RWPE2 (cell line): ENCODE results near the gene HK1.
A peak's percentile ranks its signal among the peaks of the same experiment; 100 is the strongest.

Experiments used
- ATAC-seq: fragments of 200-7000 bp; cut with Tn5 transposase; 3 replicates; pipeline ENCODE4 v1.9.1; 2021; ENCODE audit warnings: low read depth
- DNase-seq: peaks from one replicate; pipeline ENCODE4 v3.0.0-alpha.2; 2020; ENCODE audit warnings: low spot score
- H3K27ac ChIP-seq: fragments of 450-650 bp; 2 replicates; pipeline ENCODE4 v1.5.1; 2017; ENCODE audit warnings: mild to moderate bottlenecking; ENCODE audit not compliant: poor library complexity, severe bottlenecking
- H3K27me3 ChIP-seq: fragments of 250-450 bp; sonication (Bioruptor Pico); 2 replicates; pipeline ENCODE4 v1.5.1; 2021; ENCODE audit warnings: mild to moderate bottlenecking, moderate library complexity; ENCODE audit not compliant: insufficient read depth, poor library complexity, severe bottlenecking
- H3K36me3 ChIP-seq: fragments of 250-450 bp; sonication (Bioruptor Pico); 2 replicates; pipeline ENCODE4 v1.5.1; 2020; ENCODE audit warnings: low read depth, mild to moderate bottlenecking, moderate library complexity
- H3K4me1 ChIP-seq: fragments of 250-450 bp; sonication (Bioruptor Pico); 2 replicates; pipeline ENCODE4 v1.5.1; 2021; ENCODE audit warnings: mild to moderate bottlenecking, moderate library complexity; ENCODE audit not compliant: insufficient read depth, poor library complexity, severe bottlenecking
- H3K4me3 ChIP-seq: fragments of 250-450 bp; sonication (Bioruptor Pico); 2 replicates; pipeline ENCODE4 v1.5.1; 2021; ENCODE audit warnings: mild to moderate bottlenecking, moderate library complexity; ENCODE audit not compliant: severe bottlenecking
- H3K9me3 ChIP-seq: fragments of 250-450 bp; sonication (Bioruptor Pico); 2 replicates; pipeline ENCODE4 v1.5.1; 2021; ENCODE audit warnings: mild to moderate bottlenecking, moderate library complexity; ENCODE audit not compliant: severe bottlenecking
- TF ChIP-seq, protein P1 (sequence below): fragments of 450-650 bp; IDR thresholded peaks from one replicate; pipeline ENCODE4 v1.5.1; 2017; ENCODE audit warnings: mild to moderate bottlenecking, moderate library complexity; ENCODE audit not compliant: poor library complexity, severe bottlenecking

Gene HK1

DNA sequence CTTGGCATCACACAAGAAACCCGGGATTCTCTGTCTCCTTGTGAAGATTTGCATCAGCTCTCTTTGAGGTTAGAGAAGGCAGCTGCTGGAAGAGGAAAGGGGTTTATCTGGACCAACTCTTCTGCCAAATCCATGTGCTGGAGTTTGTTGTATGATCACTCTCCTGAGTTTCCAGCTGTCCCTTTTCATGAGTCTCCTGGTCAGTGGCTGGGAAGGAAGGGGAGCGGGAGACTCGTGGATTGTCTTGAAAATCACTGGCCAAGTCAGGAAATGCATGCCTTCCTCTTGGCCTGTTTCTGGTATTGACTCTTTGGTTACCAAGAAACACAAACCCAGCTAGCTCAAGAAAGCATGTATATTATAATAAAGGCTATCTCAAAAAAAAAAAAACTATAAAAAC is 99.6 kb downstream of the HK1 start:
- no peak overlapping the region for H3K27ac ChIP-seq
- H3K27me3 ChIP-seq, result no peaks in the 10 kb centered on the region
- TF ChIP-seq, protein P1, sequence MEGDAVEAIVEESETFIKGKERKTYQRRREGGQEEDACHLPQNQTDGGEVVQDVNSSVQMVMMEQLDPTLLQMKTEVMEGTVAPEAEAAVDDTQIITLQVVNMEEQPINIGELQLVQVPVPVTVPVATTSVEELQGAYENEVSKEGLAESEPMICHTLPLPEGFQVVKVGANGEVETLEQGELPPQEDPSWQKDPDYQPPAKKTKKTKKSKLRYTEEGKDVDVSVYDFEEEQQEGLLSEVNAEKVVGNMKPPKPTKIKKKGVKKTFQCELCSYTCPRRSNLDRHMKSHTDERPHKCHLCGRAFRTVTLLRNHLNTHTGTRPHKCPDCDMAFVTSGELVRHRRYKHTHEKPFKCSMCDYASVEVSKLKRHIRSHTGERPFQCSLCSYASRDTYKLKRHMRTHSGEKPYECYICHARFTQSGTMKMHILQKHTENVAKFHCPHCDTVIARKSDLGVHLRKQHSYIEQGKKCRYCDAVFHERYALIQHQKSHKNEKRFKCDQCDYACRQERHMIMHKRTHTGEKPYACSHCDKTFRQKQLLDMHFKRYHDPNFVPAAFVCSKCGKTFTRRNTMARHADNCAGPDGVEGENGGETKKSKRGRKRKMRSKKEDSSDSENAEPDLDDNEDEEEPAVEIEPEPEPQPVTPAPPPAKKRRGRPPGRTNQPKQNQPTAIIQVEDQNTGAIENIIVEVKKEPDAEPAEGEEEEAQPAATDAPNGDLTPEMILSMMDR, result no peak
- no peak overlapping the region for H3K4me3 ChIP-seq
- DNase-seq, result no peak
- peaks cover 90% of the 10 kb centered on the region for H3K36me3 ChIP-seq
- H3K4me1 ChIP-seq, result peaks cover 3% of the 10 kb centered on the region
- no peak for ATAC-seq
- H3K9me3 ChIP-seq, result no peaks in the 10 kb centered on the region

DNA sequence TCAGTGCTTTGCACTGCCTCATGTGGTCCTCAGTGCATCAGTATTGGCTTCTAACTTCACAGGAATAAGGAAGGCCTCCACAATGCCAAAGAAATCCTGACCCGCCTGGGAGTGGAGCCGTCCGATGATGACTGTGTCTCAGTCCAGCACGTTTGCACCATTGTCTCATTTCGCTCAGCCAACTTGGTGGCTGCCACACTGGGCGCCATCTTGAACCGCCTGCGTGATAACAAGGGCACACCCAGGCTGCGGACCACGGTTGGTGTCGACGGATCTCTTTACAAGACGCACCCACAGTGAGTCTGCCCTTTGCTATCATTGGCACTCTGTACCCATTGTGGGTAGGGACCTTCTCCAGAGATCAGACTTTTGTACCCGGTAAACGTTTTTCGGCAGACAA is 101.5 kb downstream of the HK1 start:
- Histone ChIP-seq H3K9me3 (no peaks in the 10 kb centered on the region), H3K36me3 (peaks cover 95% of the 10 kb centered on the region), H3K4me3 (no peak overlapping the region), H3K4me1 (peaks cover 15% of the 10 kb centered on the region), H3K27me3 (no peaks in the 10 kb centered on the region), H3K27ac (no peak overlapping the region)
- ATAC-seq (no peak), DNase-seq (no peak)
- TF ChIP-seq, protein P1, result no peak

DNA sequence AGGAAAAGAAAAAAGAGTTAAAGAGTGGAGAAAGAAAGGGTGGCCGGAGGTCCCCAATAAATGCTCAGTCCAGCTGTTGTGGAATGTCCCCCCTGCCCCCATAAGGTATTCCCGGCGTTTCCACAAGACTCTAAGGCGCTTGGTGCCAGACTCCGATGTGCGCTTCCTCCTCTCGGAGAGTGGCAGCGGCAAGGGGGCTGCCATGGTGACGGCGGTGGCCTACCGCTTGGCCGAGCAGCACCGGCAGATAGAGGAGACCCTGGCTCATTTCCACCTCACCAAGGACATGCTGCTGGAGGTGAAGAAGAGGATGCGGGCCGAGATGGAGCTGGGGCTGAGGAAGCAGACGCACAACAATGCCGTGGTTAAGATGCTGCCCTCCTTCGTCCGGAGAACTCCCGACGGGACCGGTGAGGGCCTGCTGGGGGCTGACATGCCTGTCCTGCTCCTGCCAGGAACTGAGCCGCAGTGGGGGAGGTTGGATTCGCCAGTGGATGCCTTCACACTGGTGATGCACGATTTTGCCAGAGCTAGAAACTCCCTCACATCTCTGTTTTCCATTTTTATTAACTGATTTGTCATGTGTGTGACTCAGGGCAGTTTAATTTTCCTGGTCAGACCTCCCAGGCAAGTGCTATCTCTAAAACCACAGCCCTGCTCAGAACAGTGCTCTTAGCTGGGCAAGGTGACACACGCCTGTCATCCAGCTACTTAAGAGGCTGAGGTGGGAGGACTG is 104.3 kb downstream of the HK1 start:
- no peak for DNase-seq
- Histone ChIP-seq H3K4me1 (peaks cover 29% of the 10 kb centered on the region), H3K27me3 (no peaks in the 10 kb centered on the region), H3K27ac (peak overlapping the region; percentile 27), H3K9me3 (no peaks in the 10 kb centered on the region), H3K4me3 (no peak overlapping the region), H3K36me3 (peaks cover 94% of the 10 kb centered on the region)
- TF ChIP-seq, protein P1, result no peak
- ATAC-seq, result peak; percentile 73

DNA sequence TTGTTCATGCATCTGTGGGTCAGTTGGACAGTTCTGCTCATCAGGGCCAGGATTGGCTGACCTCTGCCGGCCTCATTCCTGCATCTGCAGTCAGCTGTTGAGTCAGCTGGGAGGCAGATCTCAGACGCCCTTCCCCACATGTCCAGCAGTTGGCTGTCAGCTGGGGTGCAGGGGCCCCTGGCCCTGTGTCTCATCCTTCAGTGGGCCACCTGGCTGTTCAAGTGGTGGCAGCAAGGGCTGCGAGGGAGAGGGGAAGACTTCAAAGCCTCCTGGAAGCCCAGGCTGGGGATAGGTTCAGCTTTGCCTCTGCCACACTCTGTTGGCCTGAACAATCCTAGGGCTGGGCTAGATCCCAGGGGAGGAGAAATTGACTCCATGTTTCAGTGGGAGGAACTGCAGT is 105.3 kb downstream of the HK1 start:
- DNase-seq, result no peak
- Histone ChIP-seq H3K27ac (peak overlapping the region; percentile 27), H3K4me1 (peaks cover 29% of the 10 kb centered on the region), H3K27me3 (no peaks in the 10 kb centered on the region), H3K36me3 (peaks cover 94% of the 10 kb centered on the region), H3K4me3 (no peak overlapping the region), H3K9me3 (no peaks in the 10 kb centered on the region)
- TF ChIP-seq, protein P1, result no peak
- no peak for ATAC-seq

DNA sequence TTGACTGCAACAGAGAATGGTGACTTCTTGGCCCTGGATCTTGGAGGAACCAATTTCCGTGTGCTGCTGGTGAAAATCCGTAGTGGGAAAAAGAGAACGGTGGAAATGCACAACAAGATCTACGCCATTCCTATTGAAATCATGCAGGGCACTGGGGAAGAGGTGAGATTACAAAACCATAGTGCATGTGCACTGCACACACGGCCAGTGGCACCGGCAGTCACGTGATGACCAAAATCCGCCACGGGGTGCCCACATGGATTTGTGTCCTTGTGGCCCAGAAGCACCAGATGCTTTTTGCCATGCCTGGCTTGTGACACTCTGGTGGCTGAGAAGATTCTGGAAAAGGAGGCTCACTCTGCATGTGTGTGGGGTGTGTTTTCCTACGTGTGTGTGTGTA is 106.0 kb downstream of the HK1 start:
- Histone ChIP-seq H3K27ac (peak overlapping the region; percentile 62), H3K4me3 (no peak overlapping the region), H3K4me1 (peaks cover 29% of the 10 kb centered on the region), H3K9me3 (no peaks in the 10 kb centered on the region), H3K27me3 (no peaks in the 10 kb centered on the region), H3K36me3 (peaks cover 94% of the 10 kb centered on the region)
- TF ChIP-seq, protein P1, result no peak
- no peak for DNase-seq
- no peak for ATAC-seq
